PFSK-1 (cell line): ENCODE measurements around the gene ZNF518A.

Source experiments
- POLR2AphosphoS5 ChIP-seq: IDR thresholded peaks from 2 replicates; pipeline ENCODE4 v1.6.1; 2012; ENCODE audit warnings: low read depth, mild to moderate bottlenecking, control low read depth, low read length, moderate library complexity
- SIN3A ChIP-seq: IDR thresholded peaks from 2 replicates; pipeline ENCODE4 v1.6.1; 2012; ENCODE audit warnings: mild to moderate bottlenecking, low read length, moderate library complexity, borderline replicate concordance; ENCODE audit not compliant: insufficient read depth
- TAF1 ChIP-seq: IDR thresholded peaks from 2 replicates; pipeline ENCODE4 v1.6.1; 2012; ENCODE audit warnings: low read length, control low read depth, borderline replicate concordance; ENCODE audit not compliant: insufficient read depth
- TF ChIP-seq, protein P1 (sequence below), 2 experiments: IDR thresholded peaks; 2 replicates each; pipeline versions ENCODE4 v1.6.1 to v1.8.0; 2011 to 2012; ENCODE audit warnings: low read depth in 2 of 2, low read length in 2 of 2, control low read depth in 1 of 2, inconsistent platforms in 1 of 2, mild to moderate bottlenecking in 1 of 2, moderate library complexity in 1 of 2; ENCODE audit not compliant: insufficient read depth in 1 of 2

DNA sequence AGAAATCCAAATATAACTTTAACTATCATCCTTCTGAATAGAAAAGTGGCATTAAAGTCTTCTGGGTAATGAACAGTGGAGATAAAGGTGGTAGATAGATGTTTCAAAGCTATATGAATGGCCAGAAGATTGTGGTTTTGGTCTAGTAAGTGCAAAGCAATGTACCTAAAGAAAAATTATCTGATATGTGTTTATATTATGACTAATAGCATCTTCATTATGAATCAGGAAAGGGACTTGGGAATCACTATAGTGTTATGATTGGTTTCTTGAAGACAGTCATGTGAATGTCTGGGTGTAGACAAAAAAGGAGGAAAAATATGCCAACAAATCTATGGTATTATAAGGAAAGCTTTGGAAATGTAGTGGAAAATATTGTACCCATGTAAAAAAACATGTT lies 3.0 kb downstream of the ZNF518A start:
- TF ChIP-seq, protein P1, sequence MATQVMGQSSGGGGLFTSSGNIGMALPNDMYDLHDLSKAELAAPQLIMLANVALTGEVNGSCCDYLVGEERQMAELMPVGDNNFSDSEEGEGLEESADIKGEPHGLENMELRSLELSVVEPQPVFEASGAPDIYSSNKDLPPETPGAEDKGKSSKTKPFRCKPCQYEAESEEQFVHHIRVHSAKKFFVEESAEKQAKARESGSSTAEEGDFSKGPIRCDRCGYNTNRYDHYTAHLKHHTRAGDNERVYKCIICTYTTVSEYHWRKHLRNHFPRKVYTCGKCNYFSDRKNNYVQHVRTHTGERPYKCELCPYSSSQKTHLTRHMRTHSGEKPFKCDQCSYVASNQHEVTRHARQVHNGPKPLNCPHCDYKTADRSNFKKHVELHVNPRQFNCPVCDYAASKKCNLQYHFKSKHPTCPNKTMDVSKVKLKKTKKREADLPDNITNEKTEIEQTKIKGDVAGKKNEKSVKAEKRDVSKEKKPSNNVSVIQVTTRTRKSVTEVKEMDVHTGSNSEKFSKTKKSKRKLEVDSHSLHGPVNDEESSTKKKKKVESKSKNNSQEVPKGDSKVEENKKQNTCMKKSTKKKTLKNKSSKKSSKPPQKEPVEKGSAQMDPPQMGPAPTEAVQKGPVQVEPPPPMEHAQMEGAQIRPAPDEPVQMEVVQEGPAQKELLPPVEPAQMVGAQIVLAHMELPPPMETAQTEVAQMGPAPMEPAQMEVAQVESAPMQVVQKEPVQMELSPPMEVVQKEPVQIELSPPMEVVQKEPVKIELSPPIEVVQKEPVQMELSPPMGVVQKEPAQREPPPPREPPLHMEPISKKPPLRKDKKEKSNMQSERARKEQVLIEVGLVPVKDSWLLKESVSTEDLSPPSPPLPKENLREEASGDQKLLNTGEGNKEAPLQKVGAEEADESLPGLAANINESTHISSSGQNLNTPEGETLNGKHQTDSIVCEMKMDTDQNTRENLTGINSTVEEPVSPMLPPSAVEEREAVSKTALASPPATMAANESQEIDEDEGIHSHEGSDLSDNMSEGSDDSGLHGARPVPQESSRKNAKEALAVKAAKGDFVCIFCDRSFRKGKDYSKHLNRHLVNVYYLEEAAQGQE (IDR thresholded peaks at IDR 0.05; ENCODE audit: insufficient read depth in 1 of 2, low read depth in 2 of 2, low read length in 2 of 2): no peak
- TF ChIP-seq TAF1 (no peak), POLR2AphosphoS5 (no peak), SIN3A (no peak)
